ENCODE measurements around the gene ARL10. TPM values are rescaled to one million over a fixed set of nuclear protein-coding genes. Genes with fewer than 3 reads are reported as not detected.

The ARL10 gene
- total RNA-seq, 1 experiment from 2014 or later, result 9.6 TPM

DNA sequence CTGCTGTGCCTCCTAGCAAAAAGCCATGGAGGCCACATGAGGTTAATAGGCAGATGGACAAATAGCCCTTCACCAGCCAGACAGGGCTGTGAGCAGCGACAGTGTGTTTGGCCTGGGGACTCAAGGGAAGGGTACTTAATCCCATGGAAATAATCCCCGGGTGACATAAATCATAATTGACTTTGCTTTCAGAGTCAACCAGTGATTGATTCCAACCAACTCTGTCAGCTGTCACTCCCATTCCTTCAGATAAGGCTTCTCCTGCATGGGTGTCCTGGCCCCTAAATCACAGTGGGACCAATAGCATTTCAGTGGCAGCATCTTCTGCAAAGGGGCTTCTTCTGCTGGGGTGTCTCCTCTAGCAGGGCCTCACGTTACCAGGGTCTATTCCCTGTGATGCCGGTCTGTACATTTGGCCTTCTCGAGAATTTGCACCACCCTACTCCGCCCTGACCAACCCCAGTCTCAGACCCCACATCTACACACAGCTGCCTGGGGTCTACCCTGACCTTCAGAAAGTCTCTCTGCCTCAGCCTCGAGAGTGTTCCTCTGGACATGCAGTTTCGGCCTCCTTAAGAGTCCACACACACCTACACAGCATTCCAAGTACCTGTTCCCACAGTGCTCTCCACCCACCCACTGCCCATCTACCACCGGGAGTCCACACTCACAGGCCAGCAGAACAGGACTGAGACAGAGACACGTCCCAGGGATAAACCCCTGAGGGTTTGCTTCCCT is 47.4 kb downstream of the ARL10 start:
- Histone ChIP-seq H3K9ac (ENCODE audit: extremely low read depth, insufficient read length, low read length) (no peak overlapping the region), H4K5ac (ENCODE audit: insufficient read length, low read depth, low read length) (no peak overlapping the region), H3K27ac (ENCODE audit: insufficient read length, low read depth, low read length) (no peak overlapping the region), H3K79me1 (ENCODE audit: insufficient read depth, low read depth, low read length, poor library complexity, severe bottlenecking) (no peaks in the 10 kb centered on the region), H3K23me2 (ENCODE audit: insufficient read length, low read depth, low read length, poor library complexity, severe bottlenecking) (peaks cover 5% of the 10 kb centered on the region), H3K79me2 (ENCODE audit: insufficient read depth, low read length) (no peaks in the 10 kb centered on the region), H3K18ac (ENCODE audit: insufficient read length, low read depth, low read length) (no peak overlapping the region), H2AFZ (ENCODE audit: low read length) (no peak overlapping the region), H2BK12ac (ENCODE audit: insufficient read length, low read depth, low read length) (no peak overlapping the region), H3K4me1 (ENCODE audit: insufficient read depth, low read length) (no peaks in the 10 kb centered on the region), H2BK120ac (ENCODE audit: low read depth, low read length, poor library complexity, severe bottlenecking) (no peak overlapping the region), H4K8ac (replicated peaks; ENCODE audit: insufficient read length, low read depth, low read length) (no peak overlapping the region), H2BK20ac (ENCODE audit: low read depth, low read length, poor library complexity, severe bottlenecking) (no peak overlapping the region), H2AK5ac (ENCODE audit: insufficient read length, low read length) (no peak overlapping the region), H2BK5ac (ENCODE audit: insufficient read length, low read length) (no peak overlapping the region), H3K14ac (ENCODE audit: insufficient read depth, low read length) (no peak overlapping the region), H3K27me3 (ENCODE audit: insufficient read depth, low read length) (no peaks in the 10 kb centered on the region; the same call in 1 of the 2 replicates), H3K23ac (ENCODE audit: insufficient read length, low read depth, low read length) (no peak overlapping the region), H4K91ac (ENCODE audit: insufficient read length, low read depth, low read length) (no peak overlapping the region), H3K4me2 (ENCODE audit: insufficient read depth, insufficient read length, low read length) (no peak overlapping the region), H3K56ac (ENCODE audit: insufficient read length, low read depth, low read length) (no peak overlapping the region), H4K20me1 (ENCODE audit: control insufficient read depth, insufficient read depth, insufficient read length) (no peaks in the 10 kb centered on the region), H3K9me3 (ENCODE audit: control insufficient read depth, low read depth, low read length) (no peaks in the 10 kb centered on the region), H3K4ac (ENCODE audit: low read depth, low read length) (no peak overlapping the region), H3T11ph (ENCODE audit: low read length) (no peak overlapping the region), H2BK15ac (ENCODE audit: low read depth, low read length) (no peak overlapping the region)
- WGBS (ENCODE audit: extremely low coverage, insufficient read length, low lambda C conversion rate), result no CpG with 5 or more reads among the region's 10 CpGs
- peak overlapping the region in 1 of 3 experiments; percentile 86; a peak in 3 of 7 replicates for H3K27ac Mint-ChIP-seq
- DNase-seq, result no peak
- peaks cover 2 to 6% of the 10 kb centered on the region in 2 experiments; a peak in 2 of 5 replicates for H3K9me3 Mint-ChIP-seq
- peaks cover 0 to 11% (median 7%) of the 10 kb centered on the region in 3 experiments; a peak in 5 of 7 replicates for H3K36me3 Mint-ChIP-seq (ENCODE audit: insufficient read depth in 1 of 3, low read depth in 3 of 3)
- peaks cover 6 to 9% of the 10 kb centered on the region in 2 experiments; a peak in 3 of 4 replicates for H3K4me1 Mint-ChIP-seq
- TF ChIP-seq, protein P1, sequence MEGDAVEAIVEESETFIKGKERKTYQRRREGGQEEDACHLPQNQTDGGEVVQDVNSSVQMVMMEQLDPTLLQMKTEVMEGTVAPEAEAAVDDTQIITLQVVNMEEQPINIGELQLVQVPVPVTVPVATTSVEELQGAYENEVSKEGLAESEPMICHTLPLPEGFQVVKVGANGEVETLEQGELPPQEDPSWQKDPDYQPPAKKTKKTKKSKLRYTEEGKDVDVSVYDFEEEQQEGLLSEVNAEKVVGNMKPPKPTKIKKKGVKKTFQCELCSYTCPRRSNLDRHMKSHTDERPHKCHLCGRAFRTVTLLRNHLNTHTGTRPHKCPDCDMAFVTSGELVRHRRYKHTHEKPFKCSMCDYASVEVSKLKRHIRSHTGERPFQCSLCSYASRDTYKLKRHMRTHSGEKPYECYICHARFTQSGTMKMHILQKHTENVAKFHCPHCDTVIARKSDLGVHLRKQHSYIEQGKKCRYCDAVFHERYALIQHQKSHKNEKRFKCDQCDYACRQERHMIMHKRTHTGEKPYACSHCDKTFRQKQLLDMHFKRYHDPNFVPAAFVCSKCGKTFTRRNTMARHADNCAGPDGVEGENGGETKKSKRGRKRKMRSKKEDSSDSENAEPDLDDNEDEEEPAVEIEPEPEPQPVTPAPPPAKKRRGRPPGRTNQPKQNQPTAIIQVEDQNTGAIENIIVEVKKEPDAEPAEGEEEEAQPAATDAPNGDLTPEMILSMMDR (conservative IDR thresholded peaks at IDR 0.05), result no peak
- H3K4me3 Mint-ChIP-seq, result no peak overlapping the region
- peaks cover 8% of the 10 kb centered on the region for H3K27me3 Mint-ChIP-seq (ENCODE audit: low read depth)

Measured in H9 (cell line).